Ishikawa (cell line): ENCODE measurements around the gene HRH2.

Source experiments
- CEBPB ChIP-seq: IDR thresholded peaks from 2 replicates; pipeline ENCODE4 v1.6.1; 2012
- CREB1 ChIP-seq: IDR thresholded peaks from 2 replicates; pipeline ENCODE4 v1.6.1; 2012; ENCODE audit warnings: low read depth
- EGR1 ChIP-seq: IDR thresholded peaks from 2 replicates; pipeline ENCODE4 v1.6.1; 2012
- EP300 ChIP-seq: IDR thresholded peaks from 2 replicates; pipeline ENCODE4 v1.6.1; 2012; ENCODE audit warnings: borderline replicate concordance
- FOXM1 ChIP-seq: IDR thresholded peaks from 2 replicates; pipeline ENCODE4 v1.6.1; 2012; ENCODE audit warnings: low read depth, borderline replicate concordance
- MAX ChIP-seq: IDR thresholded peaks from 2 replicates; pipeline ENCODE4 v1.6.1; 2012
- NFIC ChIP-seq: IDR thresholded peaks from 2 replicates; pipeline ENCODE4 v1.6.1; 2012
- RAD21 ChIP-seq: IDR thresholded peaks from 2 replicates; pipeline ENCODE4 v1.6.1; 2012; ENCODE audit warnings: low read depth
- TAF1 ChIP-seq: IDR thresholded peaks from 2 replicates; pipeline ENCODE4 v1.6.1; 2012; ENCODE audit warnings: low read depth, mild to moderate bottlenecking
- TCF12 ChIP-seq: IDR thresholded peaks from 2 replicates; pipeline ENCODE4 v1.6.1; 2012; ENCODE audit warnings: low read depth
- TEAD4 ChIP-seq: IDR thresholded peaks from 2 replicates; pipeline ENCODE4 v1.6.1; 2012
- USF1 ChIP-seq: IDR thresholded peaks from 2 replicates; pipeline ENCODE4 v1.6.1; 2012
- YY1 ChIP-seq: IDR thresholded peaks from 2 replicates; pipeline ENCODE4 v1.6.1; 2012; ENCODE audit warnings: low read depth
- ZBTB7A ChIP-seq: IDR thresholded peaks from 2 replicates; pipeline ENCODE4 v1.6.1; 2012; ENCODE audit warnings: low read depth
- TF ChIP-seq, protein P1 (sequence below): IDR thresholded peaks from 2 replicates; pipeline ENCODE4 v1.6.1; 2012; ENCODE audit warnings: low read depth, mild to moderate bottlenecking

The HRH2 gene

DNA sequence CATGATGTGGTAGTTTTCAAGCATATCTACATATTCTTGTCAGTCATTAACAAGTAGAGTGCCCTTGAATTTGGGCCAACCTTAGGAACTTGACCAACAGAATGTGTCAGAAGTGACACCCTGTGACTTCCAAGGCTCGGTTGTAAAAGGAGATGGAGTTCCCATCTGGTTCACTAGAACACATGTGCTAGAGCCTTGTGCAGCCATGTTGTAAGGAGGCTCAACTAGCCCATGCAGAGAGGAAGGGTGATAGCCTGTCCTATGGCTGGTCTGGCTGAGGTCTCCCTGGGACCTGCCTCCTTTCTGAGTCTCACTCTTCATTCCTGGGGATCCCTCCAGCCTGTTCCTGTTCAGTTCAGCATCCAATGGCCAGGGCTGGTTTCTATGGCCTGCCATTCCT lies 28.1 kb upstream of the HRH2 start:
- TF ChIP-seq TCF12 = no peak
- TF ChIP-seq MAX = no peak
- no peak for TF ChIP-seq TEAD4
- TF ChIP-seq CREB1 = no peak
- no peak for TF ChIP-seq EGR1
- no peak for TF ChIP-seq EP300
- no peak for TF ChIP-seq USF1
- TF ChIP-seq NFIC = no peak
- TF ChIP-seq FOXM1 = no peak
- TF ChIP-seq CEBPB = no peak
- TF ChIP-seq, protein P1, sequence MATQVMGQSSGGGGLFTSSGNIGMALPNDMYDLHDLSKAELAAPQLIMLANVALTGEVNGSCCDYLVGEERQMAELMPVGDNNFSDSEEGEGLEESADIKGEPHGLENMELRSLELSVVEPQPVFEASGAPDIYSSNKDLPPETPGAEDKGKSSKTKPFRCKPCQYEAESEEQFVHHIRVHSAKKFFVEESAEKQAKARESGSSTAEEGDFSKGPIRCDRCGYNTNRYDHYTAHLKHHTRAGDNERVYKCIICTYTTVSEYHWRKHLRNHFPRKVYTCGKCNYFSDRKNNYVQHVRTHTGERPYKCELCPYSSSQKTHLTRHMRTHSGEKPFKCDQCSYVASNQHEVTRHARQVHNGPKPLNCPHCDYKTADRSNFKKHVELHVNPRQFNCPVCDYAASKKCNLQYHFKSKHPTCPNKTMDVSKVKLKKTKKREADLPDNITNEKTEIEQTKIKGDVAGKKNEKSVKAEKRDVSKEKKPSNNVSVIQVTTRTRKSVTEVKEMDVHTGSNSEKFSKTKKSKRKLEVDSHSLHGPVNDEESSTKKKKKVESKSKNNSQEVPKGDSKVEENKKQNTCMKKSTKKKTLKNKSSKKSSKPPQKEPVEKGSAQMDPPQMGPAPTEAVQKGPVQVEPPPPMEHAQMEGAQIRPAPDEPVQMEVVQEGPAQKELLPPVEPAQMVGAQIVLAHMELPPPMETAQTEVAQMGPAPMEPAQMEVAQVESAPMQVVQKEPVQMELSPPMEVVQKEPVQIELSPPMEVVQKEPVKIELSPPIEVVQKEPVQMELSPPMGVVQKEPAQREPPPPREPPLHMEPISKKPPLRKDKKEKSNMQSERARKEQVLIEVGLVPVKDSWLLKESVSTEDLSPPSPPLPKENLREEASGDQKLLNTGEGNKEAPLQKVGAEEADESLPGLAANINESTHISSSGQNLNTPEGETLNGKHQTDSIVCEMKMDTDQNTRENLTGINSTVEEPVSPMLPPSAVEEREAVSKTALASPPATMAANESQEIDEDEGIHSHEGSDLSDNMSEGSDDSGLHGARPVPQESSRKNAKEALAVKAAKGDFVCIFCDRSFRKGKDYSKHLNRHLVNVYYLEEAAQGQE = no peak
- no peak for TF ChIP-seq RAD21
- no peak for TF ChIP-seq YY1
- no peak for TF ChIP-seq ZBTB7A
- no peak for TF ChIP-seq TAF1

GRCh38 chr5:175635854-175636584 lies 21.9 kb upstream of the HRH2 start:
- TF ChIP-seq TAF1 (no peak), NFIC (no peak), ZBTB7A (no peak), YY1 (no peak), EP300 (no peak), CEBPB (no peak), TEAD4 (no peak)
- TF ChIP-seq, protein P1 = no peak

DNA sequence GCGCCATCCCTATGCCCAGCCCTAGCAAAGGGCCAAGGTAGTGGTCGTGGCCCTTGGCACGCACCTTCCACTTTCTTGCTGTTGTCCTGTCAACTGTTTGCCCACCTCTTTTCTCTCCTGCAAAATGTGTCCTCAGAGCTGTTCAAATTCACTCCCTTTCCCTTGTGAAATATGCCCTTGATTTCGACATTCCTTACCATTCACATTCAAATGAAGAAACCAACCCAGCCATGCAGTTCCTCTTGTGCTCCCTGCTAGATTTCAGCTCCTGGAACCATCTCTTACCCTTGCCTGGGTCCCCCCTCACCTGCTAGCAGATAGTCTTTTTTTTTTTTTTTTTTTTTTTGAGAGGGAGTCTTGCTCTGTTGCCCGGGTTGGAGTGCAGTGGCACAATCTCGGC lies 19.6 kb upstream of the HRH2 start:
- TF ChIP-seq TCF12 (no peak), TAF1 (no peak), FOXM1 (no peak), CREB1 (no peak), RAD21 (no peak), USF1 (no peak), TEAD4 (no peak), ZBTB7A (no peak), MAX (no peak), CEBPB (no peak), EP300 (no peak)

- no peak for TF ChIP-seq CEBPB
Measured at GRCh38 chr5:175640106-175640775, 17.6 kb upstream of the HRH2 start.

DNA sequence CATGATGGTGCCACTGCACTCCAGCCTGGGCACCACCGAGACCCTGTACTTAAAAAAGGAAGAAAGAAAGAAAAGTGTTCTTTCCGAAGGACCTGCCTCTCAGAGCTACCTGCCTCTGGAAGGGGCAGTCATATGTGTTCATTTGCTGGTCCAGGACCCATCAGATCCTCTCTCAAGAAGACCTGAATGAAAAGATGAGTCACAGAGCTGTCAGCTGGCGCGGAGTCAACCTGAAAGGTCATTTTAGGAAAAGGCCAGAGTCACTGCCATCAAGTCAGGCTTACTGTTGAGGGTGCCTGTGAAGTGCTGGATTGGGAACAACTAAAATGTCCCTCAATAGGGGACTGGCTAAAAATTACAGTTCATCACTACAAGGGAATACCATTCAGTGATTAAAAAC lies 14.9 kb upstream of the HRH2 start:
- TF ChIP-seq TEAD4 (no peak), EGR1 (no peak), NFIC (no peak), USF1 (no peak), RAD21 (no peak), CREB1 (no peak), ZBTB7A (no peak), CEBPB (no peak), TAF1 (no peak), FOXM1 (no peak), YY1 (no peak), TCF12 (no peak), EP300 (no peak), MAX (no peak)
- TF ChIP-seq, protein P1 = no peak
